Rectal smooth muscle tissue (tissue), 1 donor: Measurements from ENCODE around the gene KLF7.

Experiments used
- H3K27ac ChIP-seq: one replicate; pipeline ENCODE4 v1.7.0; 2013; ENCODE audit warnings: low read depth, low read length, inconsistent platforms
- H3K27me3 ChIP-seq: one replicate; pipeline ENCODE4 v1.7.0; 2013; ENCODE audit warnings: low read length; ENCODE audit not compliant: control insufficient read depth, insufficient read depth
- H3K36me3 ChIP-seq: one replicate; pipeline ENCODE4 v1.7.0; 2013; ENCODE audit warnings: low read length; ENCODE audit not compliant: control insufficient read depth, insufficient read depth
- H3K4me1 ChIP-seq: one replicate; pipeline ENCODE4 v1.7.0; 2013; ENCODE audit warnings: low read length; ENCODE audit not compliant: control insufficient read depth, insufficient read depth
- H3K4me3 ChIP-seq: one replicate; pipeline ENCODE4 v1.7.0; 2013; ENCODE audit warnings: low read length
- H3K9ac ChIP-seq: one replicate; pipeline ENCODE4 v1.7.0; 2013; ENCODE audit warnings: low read length

The KLF7 gene

DNA sequence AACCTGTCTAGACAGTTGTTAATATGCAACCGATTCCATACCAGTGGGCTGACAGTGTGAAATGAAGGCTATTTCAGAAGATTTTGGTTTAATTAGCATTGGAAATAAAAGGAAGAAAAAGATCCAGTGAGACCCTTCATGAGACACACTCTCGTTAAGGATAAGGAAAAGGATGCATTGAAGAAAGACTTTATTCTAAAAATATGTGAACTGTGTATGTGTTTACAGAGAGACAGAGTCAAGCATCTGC, 2.1 kb downstream of the KLF7 start:
- peak overlapping the region; percentile 93 for H3K4me3 ChIP-seq
- H3K4me1 ChIP-seq: peaks cover 35% of the 10 kb centered on the region
- H3K27me3 ChIP-seq: no peaks in the 10 kb centered on the region
- peak overlapping the region; percentile 19 for H3K9ac ChIP-seq
- peak overlapping the region; percentile 94 for H3K27ac ChIP-seq
- H3K36me3 ChIP-seq: no peaks in the 10 kb centered on the region

DNA sequence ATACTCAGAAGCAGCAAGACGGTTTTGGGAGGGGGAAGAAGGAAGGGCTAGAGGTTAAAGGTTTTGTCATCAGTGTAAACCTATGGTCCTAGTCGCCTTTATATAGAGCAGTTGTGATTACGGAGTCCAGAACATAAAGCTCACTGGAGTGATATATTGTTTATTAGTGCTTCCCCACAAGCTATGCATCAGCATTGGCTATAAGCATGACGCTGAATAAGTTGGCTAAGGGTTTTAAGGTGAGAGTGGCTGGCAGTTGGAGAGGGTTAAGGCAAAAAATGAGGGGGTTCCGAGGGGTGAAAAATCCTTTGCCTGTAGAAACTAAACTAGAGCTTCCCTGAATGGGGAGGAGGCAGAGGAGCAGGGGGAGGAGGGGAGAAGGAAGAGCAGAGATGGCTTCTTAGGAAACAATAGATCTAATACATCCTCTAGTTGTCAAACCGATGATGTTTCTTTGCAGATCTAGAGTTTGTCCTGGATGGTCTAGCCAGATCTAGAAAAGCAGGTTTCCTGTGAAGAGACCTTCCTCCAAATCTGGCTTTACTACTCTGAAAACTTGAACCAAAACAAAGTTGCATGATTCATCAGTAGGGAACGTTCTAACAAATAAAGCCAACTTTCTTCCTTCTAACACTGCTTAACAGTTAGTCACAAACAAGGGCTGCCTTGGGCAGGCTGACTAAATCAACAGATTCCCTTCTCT, 2.5 kb downstream of the KLF7 start:
- Histone ChIP-seq H3K4me3 (peak overlapping the region; percentile 93), H3K36me3 (no peaks in the 10 kb centered on the region), H3K27ac (peak overlapping the region; percentile 94), H3K27me3 (no peaks in the 10 kb centered on the region), H3K4me1 (peaks cover 36% of the 10 kb centered on the region), H3K9ac (no peak overlapping the region)

DNA sequence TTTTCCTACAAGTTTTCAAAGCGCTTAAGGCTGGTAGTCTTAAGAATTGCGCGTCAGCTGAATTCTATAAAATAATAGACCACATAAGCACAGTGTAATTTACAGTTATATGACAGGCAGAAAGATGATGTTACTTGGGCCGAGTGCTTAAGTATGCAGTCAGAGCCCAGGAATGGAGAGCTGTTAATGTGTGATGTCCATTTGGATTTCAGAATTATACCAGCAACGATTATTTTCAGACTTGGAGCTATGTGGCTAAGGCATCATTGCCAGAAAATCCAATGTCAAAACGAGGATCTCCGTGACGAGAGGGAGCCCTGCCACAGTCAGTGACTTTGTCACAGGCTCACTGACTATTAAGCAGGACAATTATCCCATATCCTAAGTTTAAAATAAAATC, 3.4 kb downstream of the KLF7 start:
- H3K27ac ChIP-seq: peak overlapping the region; percentile 94
- H3K36me3 ChIP-seq: no peaks in the 10 kb centered on the region
- H3K4me1 ChIP-seq: peaks cover 36% of the 10 kb centered on the region
- no peaks in the 10 kb centered on the region for H3K27me3 ChIP-seq
- H3K4me3 ChIP-seq: no peak overlapping the region
- H3K9ac ChIP-seq: no peak overlapping the region

DNA sequence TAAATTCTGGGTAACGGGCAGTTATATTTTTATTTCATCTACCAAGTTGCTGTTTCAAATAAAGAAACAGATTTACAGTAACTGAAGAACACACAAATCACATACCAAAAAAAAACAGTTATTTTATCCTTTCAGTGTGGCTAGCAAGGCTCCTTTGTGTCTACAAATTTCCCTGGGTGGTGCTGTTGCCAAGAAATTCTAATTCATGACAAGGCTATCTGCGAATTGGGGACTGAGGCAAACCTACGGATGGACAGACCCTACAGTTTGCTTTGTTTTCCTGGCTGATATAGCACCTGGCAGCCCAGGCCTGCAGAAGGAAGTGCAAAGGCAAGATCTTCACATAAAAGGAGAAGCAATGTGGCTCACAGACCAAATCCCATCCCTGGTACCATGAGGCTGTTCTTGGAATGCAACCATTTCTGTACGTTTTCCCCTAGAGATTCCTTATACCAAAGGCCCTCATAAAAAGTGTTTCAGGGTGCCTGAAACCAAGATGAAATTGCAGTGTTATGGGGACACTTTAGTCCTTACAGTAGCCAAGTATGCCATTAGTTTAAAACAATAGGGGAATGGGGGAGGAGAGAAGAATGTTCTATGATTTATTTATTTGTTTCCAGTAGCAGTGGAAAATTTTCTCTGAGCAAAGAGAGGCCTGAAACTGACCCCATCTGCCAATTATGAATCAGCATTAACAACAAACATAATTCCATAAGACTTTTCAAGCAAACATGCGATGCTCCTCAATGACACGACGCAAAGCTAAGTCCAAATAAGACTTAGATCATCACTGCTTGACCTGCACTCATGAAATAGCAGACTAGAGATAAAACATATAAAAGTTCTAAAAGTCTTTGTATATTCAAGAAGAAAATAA, 4.3 kb downstream of the KLF7 start:
- peaks cover 44% of the 10 kb centered on the region for H3K4me1 ChIP-seq

DNA sequence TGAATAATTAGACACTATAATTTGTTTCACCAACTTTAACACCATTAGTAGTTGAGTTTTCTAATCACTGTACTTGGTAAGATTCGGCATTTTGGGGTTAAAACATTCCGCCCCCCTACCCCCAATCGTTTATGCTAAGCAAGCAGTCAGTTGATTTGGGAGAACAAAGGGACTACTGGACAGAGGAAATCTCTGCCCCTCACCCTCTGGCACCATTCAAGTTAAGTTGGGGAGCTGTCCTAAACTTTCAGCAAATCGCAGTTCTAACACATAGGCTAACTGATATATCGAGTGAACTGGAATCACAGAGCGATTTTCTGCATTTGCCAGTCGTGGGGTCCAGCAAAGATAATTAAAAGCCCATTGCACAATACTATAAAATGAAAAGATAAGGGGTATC, 5.6 kb downstream of the KLF7 start:
- Histone ChIP-seq H3K4me3 (no peak overlapping the region), H3K27me3 (no peaks in the 10 kb centered on the region), H3K27ac (peak overlapping the region; percentile 94), H3K36me3 (no peaks in the 10 kb centered on the region), H3K4me1 (peaks cover 47% of the 10 kb centered on the region), H3K9ac (no peak overlapping the region)

More for the DNA sequence above, 4.3 kb downstream of the KLF7 start:
- Histone ChIP-seq H3K4me3 (peak overlapping the region; percentile 22), H3K27ac (peak overlapping the region; percentile 94), H3K9ac (no peak overlapping the region), H3K27me3 (no peaks in the 10 kb centered on the region), H3K36me3 (no peaks in the 10 kb centered on the region)

DNA sequence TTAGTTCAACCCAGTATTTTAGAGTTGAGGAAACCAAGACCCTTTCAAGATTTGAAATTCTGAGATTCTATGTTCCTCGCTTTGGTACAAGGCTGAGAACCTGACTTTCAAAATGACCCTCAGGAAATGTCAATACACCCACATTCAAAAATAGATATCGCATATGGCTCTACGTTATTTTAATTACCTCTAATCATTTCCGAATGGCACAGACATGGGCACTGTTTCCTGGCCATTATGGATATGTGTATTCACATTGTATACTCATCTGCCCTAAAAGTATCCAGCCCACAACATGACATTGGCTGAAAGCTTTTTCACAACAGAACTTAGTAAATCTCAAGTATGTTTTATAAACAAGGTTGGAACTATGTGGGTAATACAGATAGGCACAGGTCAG, 6.7 kb downstream of the KLF7 start:
- Histone ChIP-seq H3K36me3 (no peaks in the 10 kb centered on the region), H3K4me1 (peaks cover 50% of the 10 kb centered on the region), H3K27me3 (no peaks in the 10 kb centered on the region), H3K27ac (no peak overlapping the region), H3K4me3 (no peak overlapping the region), H3K9ac (no peak overlapping the region)

DNA sequence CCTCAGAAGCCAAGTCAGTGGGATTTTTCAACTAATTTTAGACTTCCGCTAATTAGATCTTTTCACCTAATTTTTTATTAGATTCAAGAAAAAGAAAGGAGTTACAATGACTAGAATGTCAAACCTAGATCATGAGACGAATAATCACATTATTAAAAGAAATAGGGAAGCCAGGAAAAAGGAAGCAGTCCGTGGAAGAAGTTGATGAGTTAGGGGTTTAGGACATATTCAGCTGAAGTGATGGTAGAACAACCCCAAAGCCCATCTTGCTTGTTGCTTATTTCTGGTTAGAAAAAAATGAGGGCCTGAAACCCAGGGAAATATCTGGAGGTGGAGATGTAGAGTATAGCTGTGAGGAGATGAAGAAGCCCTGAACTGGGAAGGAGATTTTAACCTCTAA, 8.0 kb downstream of the KLF7 start:
- Histone ChIP-seq H3K36me3 (no peaks in the 10 kb centered on the region), H3K27ac (no peak overlapping the region), H3K4me3 (no peak overlapping the region), H3K4me1 (peaks cover 58% of the 10 kb centered on the region), H3K9ac (no peak overlapping the region), H3K27me3 (no peaks in the 10 kb centered on the region)

DNA sequence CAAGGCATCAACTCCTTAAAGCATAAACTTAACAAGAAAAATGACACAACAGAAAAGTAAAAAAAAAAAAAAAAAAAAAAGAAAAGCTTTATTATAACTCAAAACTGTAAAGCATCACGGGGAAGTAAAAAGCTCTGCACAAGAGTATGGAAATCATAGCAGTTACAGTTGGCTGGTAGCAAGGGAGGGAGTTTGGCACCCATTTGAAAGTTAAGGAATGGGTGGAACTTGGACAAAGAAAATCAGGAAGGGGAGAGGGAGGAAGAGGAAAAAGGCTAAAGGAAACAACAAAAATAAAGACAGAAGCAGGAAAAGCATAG, 8.6 kb downstream of the KLF7 start:
- no peaks in the 10 kb centered on the region for H3K36me3 ChIP-seq
- H3K4me1 ChIP-seq: peaks cover 59% of the 10 kb centered on the region
- no peak overlapping the region for H3K9ac ChIP-seq
- no peak overlapping the region for H3K4me3 ChIP-seq
- no peaks in the 10 kb centered on the region for H3K27me3 ChIP-seq
- no peak overlapping the region for H3K27ac ChIP-seq

DNA sequence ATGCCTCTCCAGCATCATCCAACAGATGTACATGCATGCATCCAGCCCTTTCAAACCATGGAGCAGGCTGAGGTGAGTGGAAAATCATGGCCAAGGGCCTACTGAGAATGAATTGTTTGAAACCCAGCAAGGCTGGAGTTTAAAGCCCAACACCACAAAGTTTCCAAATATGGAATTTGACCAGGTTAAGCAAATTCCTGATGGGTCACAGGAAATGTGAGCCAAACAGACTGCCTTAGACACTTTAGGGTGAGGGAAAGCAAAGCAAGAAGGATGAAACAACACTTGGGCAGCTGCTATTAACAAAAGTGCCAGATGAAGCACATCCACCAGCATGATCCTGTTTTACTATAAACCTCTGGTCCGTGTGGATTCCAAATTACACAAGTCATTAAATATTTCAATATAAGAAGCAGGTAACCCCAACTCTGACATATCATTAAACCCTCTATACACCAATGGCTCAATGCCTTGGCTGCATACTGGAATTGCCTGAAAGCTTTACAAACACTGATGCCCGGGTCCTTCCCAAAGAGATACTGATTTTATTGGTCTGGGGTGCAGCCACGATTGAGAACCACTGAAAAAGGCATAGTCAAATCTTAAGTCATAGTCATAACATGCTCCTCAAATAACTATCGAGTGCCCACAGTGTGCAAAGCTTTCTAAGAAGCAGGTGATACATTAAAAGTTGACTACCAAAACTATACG, 9.1 kb downstream of the KLF7 start:
- H3K27ac ChIP-seq: no peak overlapping the region
- no peak overlapping the region for H3K4me3 ChIP-seq
- H3K4me1 ChIP-seq: peaks cover 58% of the 10 kb centered on the region
- no peak overlapping the region for H3K9ac ChIP-seq
- H3K27me3 ChIP-seq: no peaks in the 10 kb centered on the region
- no peaks in the 10 kb centered on the region for H3K36me3 ChIP-seq

DNA sequence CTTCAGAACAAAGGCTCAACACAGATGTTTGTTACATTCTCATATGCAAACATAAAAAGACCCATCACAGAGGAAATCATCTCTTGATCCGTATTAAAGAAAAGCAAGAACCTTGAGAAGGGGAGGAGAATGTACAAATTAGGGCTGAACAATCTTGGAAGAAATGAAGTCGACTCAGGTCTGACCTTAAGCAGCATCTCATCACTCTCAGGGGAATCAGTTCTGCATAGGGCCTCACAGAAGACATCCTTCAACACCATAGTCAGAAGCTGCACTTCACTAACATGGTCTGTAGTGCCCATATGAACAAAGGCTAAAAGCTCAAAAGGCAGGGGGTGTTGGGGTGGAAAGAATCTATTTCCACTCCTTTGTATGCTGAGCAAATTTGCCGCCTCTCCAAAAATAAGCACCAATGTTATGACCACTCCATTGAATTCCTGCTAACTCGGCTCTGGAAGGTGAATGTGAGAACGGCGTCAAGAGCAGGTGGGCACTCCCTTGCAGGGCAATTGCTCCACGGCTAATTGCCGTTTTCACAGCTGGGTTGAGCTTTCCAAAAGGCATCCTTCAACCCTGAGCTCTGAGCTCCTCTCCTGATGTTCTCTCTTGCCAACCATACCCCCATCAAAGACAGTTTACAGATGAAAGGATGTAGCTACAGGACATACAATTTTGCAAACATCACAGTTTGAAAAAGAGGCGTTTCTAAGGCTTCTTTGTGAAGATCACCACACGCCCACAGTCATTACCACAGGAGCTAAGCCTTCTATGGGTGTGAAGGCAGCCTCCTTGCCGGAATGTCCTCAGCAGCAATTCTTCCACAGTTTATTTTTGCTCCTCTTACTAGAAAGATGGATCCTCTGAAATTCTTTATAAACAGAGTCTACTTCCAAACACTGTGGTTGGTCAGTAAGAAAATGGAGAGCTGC, 10.0 kb downstream of the KLF7 start:
- Histone ChIP-seq H3K4me3 (no peak overlapping the region), H3K4me1 (peaks cover 56% of the 10 kb centered on the region), H3K9ac (no peak overlapping the region), H3K27ac (no peak overlapping the region), H3K36me3 (no peaks in the 10 kb centered on the region), H3K27me3 (no peaks in the 10 kb centered on the region)

DNA sequence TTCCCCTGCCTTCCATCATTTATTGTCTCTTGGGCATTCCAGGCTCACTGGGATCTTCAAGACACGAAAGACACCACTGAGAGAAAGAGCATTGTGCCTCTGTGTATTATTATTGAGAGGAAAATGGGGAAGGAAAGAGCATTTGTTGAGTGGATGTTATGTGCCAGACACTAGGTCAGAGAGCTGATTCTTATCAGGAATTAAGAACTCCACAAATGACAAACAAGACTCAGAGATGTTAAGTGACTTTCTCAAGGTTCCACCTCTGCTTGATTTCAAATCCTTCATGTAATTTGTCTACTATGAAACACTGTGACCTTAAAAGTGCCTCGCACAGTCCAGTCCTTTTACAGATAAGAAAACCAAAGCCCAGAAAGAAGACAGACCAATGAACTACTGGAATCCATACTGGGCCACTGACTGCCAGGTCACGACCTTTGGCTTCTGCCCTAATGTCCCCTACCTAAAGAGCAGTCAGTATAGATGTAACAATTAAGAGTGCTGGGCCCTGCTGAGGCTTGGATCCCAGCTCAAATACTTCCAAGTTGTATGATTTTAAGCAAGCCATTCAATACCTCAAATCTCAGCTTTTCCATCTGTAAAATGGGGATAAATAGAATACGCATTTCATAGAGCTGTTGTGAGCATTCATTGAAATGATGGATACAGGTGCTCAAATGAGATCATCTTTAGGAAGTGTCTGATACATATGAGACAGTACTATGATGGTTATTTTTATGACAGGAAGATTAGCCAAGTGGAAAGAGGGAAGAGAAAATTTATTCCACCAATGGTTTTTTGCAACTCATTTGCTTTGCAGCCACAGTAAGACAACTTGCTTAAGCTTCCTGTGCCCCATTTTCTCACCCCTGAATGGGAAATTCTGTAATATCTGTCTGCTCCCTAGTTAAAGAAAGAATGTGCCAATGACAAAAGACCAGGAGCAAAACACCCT, 10.9 kb downstream of the KLF7 start:
- H3K27ac ChIP-seq: peak overlapping the region; percentile 30
- peaks cover 55% of the 10 kb centered on the region for H3K4me1 ChIP-seq
- no peaks in the 10 kb centered on the region for H3K27me3 ChIP-seq
- no peaks in the 10 kb centered on the region for H3K36me3 ChIP-seq
- no peak overlapping the region for H3K9ac ChIP-seq
- H3K4me3 ChIP-seq: no peak overlapping the region
